ENCODE measurements around the gene PKDREJ. TPM values are rescaled to one million over a fixed set of nuclear protein-coding genes. Genes with fewer than 3 reads are reported as not detected.

PKDREJ gene
- total RNA-seq, 2 experiments from 2014 or later: not detected

DNA sequence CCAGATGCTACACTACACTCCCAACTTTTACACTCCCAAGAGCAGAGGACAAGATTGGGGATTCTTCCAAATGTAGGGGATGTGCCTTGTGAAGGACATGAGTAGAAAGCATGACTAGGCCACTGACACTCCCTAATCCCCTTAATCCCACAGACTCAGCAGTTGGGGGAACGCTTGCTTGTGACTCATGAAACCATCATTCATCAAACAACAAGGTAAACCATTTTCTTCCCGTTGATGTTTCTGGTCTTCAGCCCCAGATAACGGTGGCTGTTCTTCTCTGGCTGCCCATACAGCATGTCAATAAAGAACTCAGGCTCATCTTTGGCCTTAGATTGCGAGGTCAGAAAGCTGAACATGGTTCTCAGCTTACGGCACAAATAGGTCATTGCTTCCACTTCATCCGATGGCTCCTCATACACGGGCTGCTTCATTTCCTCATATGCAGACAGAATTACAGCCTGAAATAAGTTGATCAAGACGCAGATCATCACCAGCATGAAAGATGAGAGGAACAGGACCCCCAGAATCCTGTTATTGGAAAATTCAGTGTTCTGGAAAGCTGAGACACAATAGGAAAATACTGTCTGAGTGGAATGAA, 6.7 kb downstream of the PKDREJ start:
- Mint-ChIP-seq H3K36me3 (ENCODE audit: low read depth) (peaks cover 4% of the 10 kb centered on the region), H3K4me3 (no peak overlapping the region), H3K9me3 (ENCODE audit: low read depth) (peaks cover 7% of the 10 kb centered on the region), H3K4me1 (peaks cover 15% of the 10 kb centered on the region), H3K27ac (no peak overlapping the region), H3K27me3 (peaks cover 20% of the 10 kb centered on the region)
- CTCF ChIA-PET: interaction anchor here (0.6 to 0.8 kb wide), 2 partner anchors 17 to 483 kb away, joined by 3 read pairs; no protein-coding TSS in a partner anchor
- no peak for DNase-seq
- no peak for ATAC-seq
- intact Hi-C loops (cut with DNase I, micrococcal nuclease): no loop called here
- POLR2A ChIA-PET: no interaction called here

- Mint-ChIP-seq H3K36me3 (ENCODE audit: low read depth) (peaks cover 4% of the 10 kb centered on the region), H3K27me3 (no peaks in the 10 kb centered on the region), H3K27ac (peak overlapping the region; percentile 80), H3K4me3 (peak overlapping the region; percentile 79), H3K4me1 (peaks cover 25% of the 10 kb centered on the region), H3K9me3 (ENCODE audit: low read depth) (peaks cover 9% of the 10 kb centered on the region)
- ATAC-seq: no peak
- CTCF ChIA-PET: interaction anchor here (0.6 to 0.8 kb wide), 2 partner anchors 101 to 246 kb away, joined by 3 to 4 read pairs; no protein-coding TSS in a partner anchor
- intact Hi-C loops (cut with DNase I, micrococcal nuclease): loop anchor here (5.0 kb wide), 3 partner anchors 100 to 580 kb away; partner anchors contain the start of genes ATXN10 (in 1 of the 2) and PPARA (in 1 of the 2)
- POLR2A ChIA-PET: no interaction called here
- DNase-seq: no peak
These were observed 11.2 kb downstream of the PKDREJ start for GRCh38 chr22:46251816-46252380.

- Mint-ChIP-seq H3K27ac (peak overlapping the region; percentile 80), H3K27me3 (no peaks in the 10 kb centered on the region), H3K9me3 (ENCODE audit: low read depth) (peaks cover 9% of the 10 kb centered on the region), H3K4me1 (peaks cover 25% of the 10 kb centered on the region), H3K36me3 (ENCODE audit: low read depth) (peaks cover 4% of the 10 kb centered on the region), H3K4me3 (peak overlapping the region; percentile 79)
- ChIA-PET CTCF (no interaction called here), POLR2A (interaction anchor here (1.6 kb wide), 1 partner anchor 45 kb away, joined by 7 read pairs; the partner anchor contains the start of gene GTSE1)
- ATAC-seq (no peak), DNase-seq (no peak)
- intact Hi-C loops (cut with DNase I, micrococcal nuclease): loop anchor here (5.0 kb wide), 3 partner anchors 99 to 579 kb away; partner anchors contain the start of genes ATXN10 (in 1 of the 2) and PPARA (in 1 of the 2)
These were observed 11.9 kb downstream of the PKDREJ start for GRCh38 chr22:46251266-46251665.

DNA sequence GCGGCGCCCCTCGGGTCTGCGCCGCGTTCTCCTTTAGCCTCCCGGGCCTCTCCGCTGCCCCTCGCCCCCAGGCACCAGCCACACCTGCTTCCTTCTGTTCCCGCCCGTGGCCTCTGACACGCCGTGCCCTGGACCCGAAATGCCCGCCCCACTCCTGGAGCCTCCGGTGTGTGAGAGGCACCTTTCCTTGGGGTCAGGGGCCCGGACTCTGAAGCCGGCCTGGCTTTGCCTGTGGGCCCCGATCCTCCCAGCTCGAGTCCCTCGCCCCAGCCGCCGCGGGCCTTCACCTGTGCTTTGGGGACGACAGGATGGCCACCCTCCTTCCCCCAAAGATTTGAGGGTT, 12.4 kb downstream of the PKDREJ start:
- Mint-ChIP-seq H3K27me3 (no peaks in the 10 kb centered on the region), H3K4me3 (peak overlapping the region; percentile 79), H3K27ac (peak overlapping the region; percentile 80), H3K4me1 (peaks cover 25% of the 10 kb centered on the region), H3K9me3 (ENCODE audit: low read depth) (peaks cover 9% of the 10 kb centered on the region), H3K36me3 (ENCODE audit: low read depth) (peaks cover 4% of the 10 kb centered on the region)
- ChIA-PET POLR2A (interaction anchor here (0.6 to 1.6 kb wide), 2 partner anchors 45 to 488 kb away, joined by 3 to 7 read pairs; partner anchors contain the start of gene GTSE1), CTCF (interaction anchor here (0.6 to 2.1 kb wide), 6 partner anchors 40 to 519 kb away, joined by 3 to 7 read pairs (median 3); no protein-coding TSS in a partner anchor)
- ATAC-seq: no peak
- peak; percentile 34 for DNase-seq
- intact Hi-C loops (cut with DNase I, micrococcal nuclease): loop anchor here (1.0 to 5.0 kb wide), 9 partner anchors 17 to 578 kb away; partner anchors contain the start of genes GTSE1 (in 2 of the 2), PPARA (in 2 of the 2), ATXN10 (in 1 of the 2) and TRMU (in 1 of the 2)

- CTCF ChIA-PET: interaction anchor here (0.6 to 2.1 kb wide), 7 partner anchors 40 to 531 kb away, joined by 3 to 7 read pairs (median 3); no protein-coding TSS in a partner anchor
These were observed 12.9 kb downstream of the PKDREJ start, which contains the start of gene CDPF1 for GRCh38 chr22:46250035-46250782. CDPF1 (minus strand) TSS chr22:46250293; CDS start chr22:46248284, 2,009 bp downstream.

GRCh38 chr22:46247443-46247975, 15.6 kb downstream of the PKDREJ start:
- POLR2A ChIA-PET: interaction anchor here (0.9 kb wide), 1 partner anchor 99 kb away, joined by 4 read pairs; no protein-coding TSS in a partner anchor
- intact Hi-C loops (cut with DNase I, micrococcal nuclease): no loop called here
- ATAC-seq (no peak), DNase-seq (no peak)
- no peak overlapping the region for H3K4me3 Mint-ChIP-seq
- no peaks in the 10 kb centered on the region for H3K27me3 Mint-ChIP-seq
- CTCF ChIA-PET: interaction anchor here (0.6 to 1.3 kb wide), 2 partner anchors 20 to 126 kb away, joined by 3 read pairs; partner anchors contain the start of gene TTC38
- H3K4me1 Mint-ChIP-seq: peaks cover 18% of the 10 kb centered on the region
- peaks cover 5% of the 10 kb centered on the region for H3K9me3 Mint-ChIP-seq (ENCODE audit: low read depth)
- H3K36me3 Mint-ChIP-seq (ENCODE audit: low read depth): peaks cover 1% of the 10 kb centered on the region
- no peak overlapping the region for H3K27ac Mint-ChIP-seq

More at GRCh38 chr22:46250035-46250782, 12.9 kb downstream of the PKDREJ start, which contains the start of gene CDPF1:
- H3K4me1 Mint-ChIP-seq: peaks cover 25% of the 10 kb centered on the region
- intact Hi-C loops (cut with DNase I, micrococcal nuclease): loop anchor here (1.0 to 5.0 kb wide), 9 partner anchors 17 to 578 kb away; partner anchors contain the start of genes GTSE1 (in 2 of the 2), PPARA (in 2 of the 2), ATXN10 (in 1 of the 2) and TRMU (in 1 of the 2)
- POLR2A ChIA-PET: interaction anchor here (0.6 to 1.6 kb wide), 2 partner anchors 46 to 489 kb away, joined by 3 to 7 read pairs; partner anchors contain the start of gene GTSE1
- H3K27me3 Mint-ChIP-seq: no peaks in the 10 kb centered on the region
- H3K9me3 Mint-ChIP-seq (ENCODE audit: low read depth): peaks cover 9% of the 10 kb centered on the region
- H3K4me3 Mint-ChIP-seq: peak within 1 kb of the TSS; percentile 79
- peak; percentile 92 for ATAC-seq
- H3K27ac Mint-ChIP-seq: peak within 1 kb of the TSS; percentile 80
- peak; percentile 96 for DNase-seq
- H3K36me3 Mint-ChIP-seq (ENCODE audit: low read depth): peaks cover 4% of the 10 kb centered on the region

DNA sequence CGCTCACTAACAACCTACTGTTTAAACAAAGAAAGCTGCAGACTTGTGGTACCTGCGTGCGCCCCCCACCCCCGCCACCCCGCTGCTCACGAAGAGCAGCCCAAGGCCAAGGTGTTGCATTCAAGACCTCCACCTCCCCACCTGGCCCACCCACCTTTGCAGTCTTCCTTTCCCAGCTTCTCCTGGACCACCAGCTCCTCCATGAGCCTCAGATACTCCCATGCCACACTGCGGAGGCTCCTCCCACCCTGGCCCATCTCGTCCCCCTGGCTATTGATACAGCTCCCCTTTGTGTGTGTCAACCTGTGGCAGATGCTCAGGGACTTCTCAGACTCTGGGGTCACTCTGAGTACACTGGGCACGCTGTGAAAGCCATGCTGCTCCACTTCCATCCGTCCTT, 17.0 kb downstream of the PKDREJ start:
- H3K9me3 Mint-ChIP-seq (ENCODE audit: low read depth): no peaks in the 10 kb centered on the region
- ChIA-PET POLR2A (no interaction called here), CTCF (interaction anchor here (0.7 kb wide), 1 partner anchor 14 kb away, joined by 4 read pairs; no protein-coding TSS in a partner anchor)
- no peak overlapping the region for H3K4me3 Mint-ChIP-seq
- H3K4me1 Mint-ChIP-seq: peaks cover 7% of the 10 kb centered on the region
- no peaks in the 10 kb centered on the region for H3K27me3 Mint-ChIP-seq
- H3K36me3 Mint-ChIP-seq (ENCODE audit: low read depth): peaks cover 1% of the 10 kb centered on the region
- H3K27ac Mint-ChIP-seq: no peak overlapping the region
- DNase-seq (no peak), ATAC-seq (no peak)
- intact Hi-C loops (cut with DNase I, micrococcal nuclease): no loop called here

GRCh38 chr22:46245511-46245910, 17.6 kb downstream of the PKDREJ start:
- DNase-seq (no peak), ATAC-seq (no peak)
- no peaks in the 10 kb centered on the region for H3K27me3 Mint-ChIP-seq
- H3K27ac Mint-ChIP-seq: no peak overlapping the region
- intact Hi-C loops (cut with DNase I, micrococcal nuclease): no loop called here
- peaks cover 1% of the 10 kb centered on the region for H3K36me3 Mint-ChIP-seq (ENCODE audit: low read depth)
- H3K4me1 Mint-ChIP-seq: peaks cover 5% of the 10 kb centered on the region
- no peaks in the 10 kb centered on the region for H3K9me3 Mint-ChIP-seq (ENCODE audit: low read depth)
- POLR2A ChIA-PET: no interaction called here
- CTCF ChIA-PET: no interaction called here
- H3K4me3 Mint-ChIP-seq: no peak overlapping the region

GRCh38 chr22:46244771-46245170, 18.4 kb downstream of the PKDREJ start:
- DNase-seq: no peak
- H3K27ac Mint-ChIP-seq: no peak overlapping the region
- ATAC-seq: no peak
- H3K4me1 Mint-ChIP-seq: peaks cover 9% of the 10 kb centered on the region
- peaks cover 1% of the 10 kb centered on the region for H3K36me3 Mint-ChIP-seq (ENCODE audit: low read depth)
- H3K4me3 Mint-ChIP-seq: no peak overlapping the region
- intact Hi-C loops (cut with DNase I, micrococcal nuclease): no loop called here
- ChIA-PET POLR2A (interaction anchor here (0.6 kb wide), 1 partner anchor 41 kb away, joined by 4 read pairs; no protein-coding TSS in a partner anchor), CTCF (interaction anchor here (0.6 kb wide), 1 partner anchor 239 kb away, joined by 3 read pairs; no protein-coding TSS in a partner anchor)
- no peaks in the 10 kb centered on the region for H3K27me3 Mint-ChIP-seq
- no peaks in the 10 kb centered on the region for H3K9me3 Mint-ChIP-seq (ENCODE audit: low read depth)

DNA sequence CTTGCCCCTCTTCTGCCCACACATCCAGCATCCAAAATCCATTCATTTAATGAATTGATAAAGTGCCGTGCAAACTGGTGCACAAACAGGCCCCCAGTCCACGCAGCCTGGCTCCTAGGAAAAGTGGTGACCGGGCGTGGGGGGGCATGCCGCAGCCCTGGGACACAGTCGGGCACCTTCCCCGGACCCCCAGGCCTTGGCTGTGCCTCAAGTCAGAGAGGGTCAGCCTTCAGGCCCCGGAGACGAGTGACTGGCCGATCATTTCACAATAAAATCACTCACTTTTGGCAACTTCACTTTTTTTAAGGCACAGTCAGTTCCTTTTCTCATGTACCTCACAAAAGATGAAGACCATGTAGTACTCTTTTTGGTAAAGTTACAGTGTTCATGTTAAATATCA, 21.1 kb downstream of the PKDREJ start:
- ATAC-seq (no peak), DNase-seq (no peak)
- Mint-ChIP-seq H3K9me3 (ENCODE audit: low read depth) (no peaks in the 10 kb centered on the region), H3K27me3 (no peaks in the 10 kb centered on the region), H3K27ac (no peak overlapping the region), H3K4me3 (no peak overlapping the region), H3K36me3 (ENCODE audit: low read depth) (peaks cover 4% of the 10 kb centered on the region), H3K4me1 (peaks cover 11% of the 10 kb centered on the region)
- intact Hi-C loops (cut with DNase I, micrococcal nuclease): no loop called here
- ChIA-PET CTCF (interaction anchor here (0.7 kb wide), 1 partner anchor 122 kb away, joined by 3 read pairs; no protein-coding TSS in a partner anchor), POLR2A (no interaction called here)

Measured in activated CD4-positive, alpha-beta T cell treated with anti-CD3 and anti-CD28 coated beads for 36 hours (primary cell).